Cardiac ventricle fibroblast (primary cell): Measurements from ENCODE around the gene RAP1GAP2. TPM values are rescaled to one million over a fixed set of nuclear protein-coding genes. Genes with fewer than 3 reads are reported as not detected.

Source experiments
- total RNA-seq: library from RNA; depleted of rRNA; stranded (reverse); fragments of >200 nt; gene quantifications from 2 replicates; pipeline ENCODE4 v1.2.3, GENCODE V29; 2015

The RAP1GAP2 gene
- 0.24 and 0.31 TPM in 2 replicates for total RNA-seq

GRCh38 chr17:2796164-2797125 lies at the start of gene RAP1GAP2:
RAP1GAP2 (plus strand) TSS chr17:2796438; CDS start chr17:2796528, 90 bp downstream.

DNA sequence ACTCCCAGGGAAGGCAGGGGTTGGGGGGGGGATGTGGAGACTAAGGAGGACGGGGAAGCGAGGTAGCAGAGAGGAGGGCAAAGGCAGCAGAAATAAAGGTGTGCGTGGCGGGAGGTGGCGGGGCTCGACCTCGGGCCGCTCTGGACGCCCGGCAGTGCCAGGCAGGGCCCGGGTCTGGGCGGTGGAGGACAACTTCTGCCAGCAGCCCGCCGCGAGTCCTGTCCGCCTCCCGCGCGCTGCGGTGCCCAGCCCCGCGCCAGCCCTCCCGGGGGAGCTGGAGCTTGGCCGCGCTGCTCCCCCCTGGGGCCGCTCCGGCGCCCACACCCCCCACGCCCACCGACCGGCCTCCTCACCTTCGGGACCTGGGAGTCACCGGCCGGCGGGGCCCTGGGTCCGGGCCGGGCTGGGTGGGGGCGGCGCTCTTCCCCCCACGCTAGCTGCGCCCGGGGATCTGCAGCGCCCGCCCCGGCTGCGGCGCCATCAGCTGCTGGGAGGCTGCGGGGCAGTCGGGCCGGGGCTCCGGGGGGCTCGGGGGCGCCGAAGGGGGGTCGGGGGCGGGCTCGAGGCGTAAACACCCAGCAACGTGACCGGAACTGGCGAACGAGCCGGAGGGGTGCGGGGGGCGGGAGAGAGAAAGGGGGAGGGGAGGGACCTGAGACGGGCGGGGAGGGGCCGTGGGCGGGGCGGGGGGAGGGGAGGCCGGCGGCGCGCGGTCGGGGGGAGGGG lies 47.0 kb upstream of the RAP1GAP2 start, which contains the start of gene CCDC92B:
Gene CCDC92B, minus strand, starts transcription at position 595 of the 726 bp plus-strand sequence. CDS start 14,507 bp downstream, outside the sequence.

GRCh38 chr17:3063507-3063906 lies 267.3 kb downstream of the RAP1GAP2 start, which contains the start of gene OR1D5:
OR1D5 (minus strand) TSS chr17:3063607; CDS start chr17:3063607, 0 bp downstream.

Other genes with a start within 250 kb of the RAP1GAP2 start
- 37.1 and 50.6 TPM in 2 replicates for gene PAFAH1B1, start 202.8 kb upstream of the RAP1GAP2 start, total RNA-seq
- 47.4 and 60.6 TPM in 2 replicates for gene CLUH, start 84.7 kb upstream of the RAP1GAP2 start, total RNA-seq
- not detected in 2 replicates for gene CCDC92B, start 46.8 kb upstream of the RAP1GAP2 start, total RNA-seq